Sigmoid colon (tissue), 4 donors: Measurements from ENCODE around the gene MRPL18.

Experiments used
- CTCF ChIP-seq, 4 experiments: fragments of 450-650 bp in 3 of 4; fragments of 200-600 bp in 1 of 4; IDR thresholded peaks; one replicate each; pipeline ENCODE4 v1.5.1; 2016 to 2019; ENCODE audit warnings: antibody characterized with exemption in 4 of 4, mild to moderate bottlenecking in 3 of 4, moderate library complexity in 2 of 4
- EP300 ChIP-seq, 4 donors: sonication (generic); formaldehyde crosslinking; IDR thresholded peaks; one replicate each; pipeline ENCODE4 v1.6.1; 2017; ENCODE audit warnings: antibody characterized with exemption in 4 of 4
- POLR2A ChIP-seq, 2 donors: fragments of 450-650 bp; IDR thresholded peaks; one replicate each; pipeline ENCODE4 v1.6.1; 2016; ENCODE audit warnings: antibody characterized with exemption in 2 of 2, mild to moderate bottlenecking in 2 of 2, moderate library complexity in 2 of 2

GRCh38 chr6:159759645-159760044, 30.6 kb upstream of the MRPL18 start:
- TF ChIP-seq CTCF (IDR thresholded peaks at IDR 0.05) (no peak), POLR2A (IDR thresholded peaks at IDR 0.05) (no peak), EP300 (IDR thresholded peaks at IDR 0.05) (no peak)
